Type B pancreatic cell (in vitro differentiated cells): Measurements from ENCODE around the gene SPOCK1. TPM values are rescaled to one million over a fixed set of nuclear protein-coding genes. Genes with fewer than 3 reads are reported as not detected.
"Not testable (repeated sequence)": the region's sequence is repeated elsewhere in the genome, so short reads cannot be mapped to it uniquely, and the experiment has no call there.

Experiments used
- DNase-seq: peaks from one replicate; pipeline ENCODE4 v3.0.0; 2021; ENCODE audit warnings: mixed read lengths; ENCODE audit not compliant: unreplicated experiment; ENCODE audit errors: extremely low spot score
- H3K27ac Mint-ChIP-seq: 2 replicates; pipeline ENCODE4 v1.8.0; 2021; ENCODE audit warnings: mild to moderate bottlenecking, mixed read lengths
- H3K27me3 Mint-ChIP-seq: 2 replicates; pipeline ENCODE4 v1.8.0; 2021; ENCODE audit warnings: mixed read lengths
- H3K36me3 Mint-ChIP-seq: 2 replicates; pipeline ENCODE4 v1.8.0; 2021; ENCODE audit warnings: mixed read lengths
- H3K4me1 Mint-ChIP-seq: one replicate; pipeline ENCODE4 v1.8.0; 2021; ENCODE audit warnings: mixed read lengths; ENCODE audit not compliant: unreplicated experiment
- H3K4me3 Mint-ChIP-seq: 2 replicates; pipeline ENCODE4 v1.8.0; 2021; ENCODE audit warnings: mild to moderate bottlenecking, mixed read lengths
- H3K9me3 Mint-ChIP-seq: 2 replicates; pipeline ENCODE4 v1.8.0; 2021; ENCODE audit warnings: mixed read lengths
- total RNA-seq: library from RNA; stranded (reverse); gene quantifications from 2 replicates; pipeline ENCODE4 v1.2.1, GENCODE V29; 2021; ENCODE audit warnings: low replicate concordance
- TF ChIP-seq, protein P1 (sequence below): fragments of 200-600 bp; sonication (generic); conservative IDR thresholded peaks from 2 replicates; pipeline ENCODE4 v1.5.0; 2021; ENCODE audit warnings: antibody characterized with exemption, mild to moderate bottlenecking

The SPOCK1 gene
- total RNA-seq, 1 donor from 2014 or later, result 45.1 TPM

DNA sequence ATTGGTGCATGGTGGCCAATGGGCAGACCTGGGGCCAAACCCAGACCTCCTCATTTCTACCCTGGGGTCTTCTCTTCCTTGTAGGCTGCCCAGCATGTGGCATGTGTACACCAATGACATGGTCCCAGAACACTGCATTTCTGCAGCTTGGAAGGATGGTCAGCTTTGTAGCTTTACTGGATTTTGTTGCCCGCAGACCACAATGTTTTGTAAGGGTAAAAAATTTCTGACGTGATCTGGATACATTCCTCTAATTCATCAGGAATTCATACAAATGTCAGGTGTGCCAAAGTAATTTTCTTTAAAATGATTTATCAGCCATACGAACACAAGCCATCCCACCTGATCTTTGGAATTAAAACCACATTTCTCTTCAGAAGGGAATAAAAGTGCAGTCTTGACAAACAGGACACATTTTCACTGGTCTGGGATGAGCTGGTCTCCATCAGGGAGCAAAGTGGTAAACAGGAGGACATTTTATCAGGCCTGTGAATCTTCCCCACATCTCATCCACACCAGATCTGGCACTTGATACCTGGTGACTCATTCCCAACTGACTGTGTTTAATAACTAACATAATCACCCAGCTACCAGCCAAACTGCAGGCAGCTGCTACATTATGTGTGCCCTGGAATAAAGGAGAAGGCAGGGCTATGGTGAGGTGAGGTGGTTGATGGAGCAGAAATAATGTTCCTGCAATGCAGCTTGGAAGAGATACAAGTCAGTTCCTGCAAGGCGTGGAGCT lies 103.9 kb downstream of the SPOCK1 start:
- TF ChIP-seq, protein P1, sequence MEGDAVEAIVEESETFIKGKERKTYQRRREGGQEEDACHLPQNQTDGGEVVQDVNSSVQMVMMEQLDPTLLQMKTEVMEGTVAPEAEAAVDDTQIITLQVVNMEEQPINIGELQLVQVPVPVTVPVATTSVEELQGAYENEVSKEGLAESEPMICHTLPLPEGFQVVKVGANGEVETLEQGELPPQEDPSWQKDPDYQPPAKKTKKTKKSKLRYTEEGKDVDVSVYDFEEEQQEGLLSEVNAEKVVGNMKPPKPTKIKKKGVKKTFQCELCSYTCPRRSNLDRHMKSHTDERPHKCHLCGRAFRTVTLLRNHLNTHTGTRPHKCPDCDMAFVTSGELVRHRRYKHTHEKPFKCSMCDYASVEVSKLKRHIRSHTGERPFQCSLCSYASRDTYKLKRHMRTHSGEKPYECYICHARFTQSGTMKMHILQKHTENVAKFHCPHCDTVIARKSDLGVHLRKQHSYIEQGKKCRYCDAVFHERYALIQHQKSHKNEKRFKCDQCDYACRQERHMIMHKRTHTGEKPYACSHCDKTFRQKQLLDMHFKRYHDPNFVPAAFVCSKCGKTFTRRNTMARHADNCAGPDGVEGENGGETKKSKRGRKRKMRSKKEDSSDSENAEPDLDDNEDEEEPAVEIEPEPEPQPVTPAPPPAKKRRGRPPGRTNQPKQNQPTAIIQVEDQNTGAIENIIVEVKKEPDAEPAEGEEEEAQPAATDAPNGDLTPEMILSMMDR, result no peak
- Mint-ChIP-seq H3K4me3 (no peak overlapping the region), H3K36me3 (no peaks in the 10 kb centered on the region), H3K9me3 (no peaks in the 10 kb centered on the region), H3K27me3 (peaks cover 19% of the 10 kb centered on the region), H3K4me1 (no peaks in the 10 kb centered on the region), H3K27ac (no peak overlapping the region)
- no peak for DNase-seq

DNA sequence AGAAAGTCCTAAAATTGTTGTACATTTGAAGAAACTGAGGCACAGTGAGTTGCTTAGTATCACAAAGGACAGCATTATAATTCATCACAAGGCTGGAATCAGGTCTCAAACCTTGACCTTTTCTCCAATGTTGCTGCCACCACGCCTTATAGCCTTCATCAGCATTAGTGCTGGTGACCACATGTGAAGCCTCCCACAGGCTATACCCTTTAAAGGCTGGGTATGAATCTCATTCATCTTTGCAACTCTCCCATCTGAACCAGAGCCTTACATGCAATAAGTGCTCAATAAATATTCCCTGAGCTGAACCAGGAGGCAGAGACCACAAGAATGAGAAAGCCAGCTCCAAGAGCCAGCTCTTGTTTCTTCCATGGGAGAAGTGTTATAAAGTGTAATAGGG lies 104.7 kb downstream of the SPOCK1 start:
- DNase-seq, result no peak
- H3K27me3 Mint-ChIP-seq, result peaks cover 19% of the 10 kb centered on the region
- no peaks in the 10 kb centered on the region for H3K4me1 Mint-ChIP-seq
- TF ChIP-seq, protein P1, result no peak
- no peaks in the 10 kb centered on the region for H3K36me3 Mint-ChIP-seq
- no peaks in the 10 kb centered on the region for H3K9me3 Mint-ChIP-seq
- H3K4me3 Mint-ChIP-seq, result no peak overlapping the region
- H3K27ac Mint-ChIP-seq, result no peak overlapping the region

DNA sequence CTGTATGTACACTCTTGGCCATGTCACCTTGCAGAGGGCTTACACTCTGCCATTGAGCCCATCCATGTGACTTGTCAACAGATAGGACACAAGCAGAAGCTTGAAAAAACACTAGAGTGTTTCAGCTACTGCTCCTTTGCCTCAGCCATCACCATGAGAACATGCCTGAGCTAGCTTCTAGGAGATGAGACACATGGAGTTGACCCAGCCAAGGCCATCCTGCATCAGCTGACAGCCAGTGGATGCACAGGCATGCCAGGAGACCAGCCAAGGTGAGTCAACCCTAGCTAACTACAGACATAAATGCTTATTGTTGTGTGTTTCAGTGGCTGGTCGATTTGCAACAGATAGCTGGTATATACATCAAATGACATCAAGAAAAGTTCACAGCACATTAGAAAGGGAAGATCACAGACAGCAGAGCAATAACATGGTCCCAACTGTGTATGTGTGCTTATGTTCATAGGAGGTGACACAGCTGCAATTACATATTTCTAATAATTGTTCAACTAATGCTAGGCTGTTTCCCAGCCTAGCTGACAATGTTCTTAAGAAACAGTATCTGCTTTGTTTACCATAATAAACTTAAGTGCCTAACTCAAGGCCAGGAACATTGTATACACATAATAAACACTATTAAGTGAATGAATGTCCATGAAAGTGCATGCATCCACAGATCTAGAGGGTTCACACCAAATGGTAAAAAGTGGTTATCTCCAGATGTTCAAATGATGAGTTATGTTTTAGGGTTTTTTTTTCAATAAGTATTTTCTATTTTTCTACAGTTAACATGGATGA lies 105.7 kb downstream of the SPOCK1 start:
- no peak for DNase-seq
- TF ChIP-seq, protein P1, result no peak
- Mint-ChIP-seq H3K27ac (no peak overlapping the region), H3K4me3 (no peak overlapping the region), H3K4me1 (no peaks in the 10 kb centered on the region), H3K9me3 (no peaks in the 10 kb centered on the region), H3K27me3 (peaks cover 21% of the 10 kb centered on the region), H3K36me3 (no peaks in the 10 kb centered on the region)

DNA sequence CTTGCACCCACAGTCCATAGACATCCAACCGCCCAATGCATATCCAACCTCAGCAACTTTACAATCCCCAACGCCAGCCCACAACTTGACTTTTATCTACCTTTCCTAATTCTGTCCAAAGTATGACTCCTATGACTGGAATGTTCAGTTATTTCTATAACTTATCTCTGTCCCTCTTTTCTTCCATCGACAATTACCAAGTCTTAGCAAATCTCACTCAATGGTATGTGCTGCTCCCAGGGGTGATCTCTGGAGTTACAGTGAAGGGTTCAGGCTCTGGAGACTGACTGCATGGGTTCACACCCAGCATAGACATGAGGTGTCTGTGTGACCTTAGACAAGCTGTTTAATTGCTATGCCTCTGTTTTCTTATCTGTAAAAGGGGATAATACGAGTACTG lies 106.9 kb downstream of the SPOCK1 start:
- H3K27me3 Mint-ChIP-seq, result peaks cover 19% of the 10 kb centered on the region
- H3K4me3 Mint-ChIP-seq, result no peak overlapping the region
- no peaks in the 10 kb centered on the region for H3K36me3 Mint-ChIP-seq
- TF ChIP-seq, protein P1, result no peak
- H3K27ac Mint-ChIP-seq, result no peak overlapping the region
- no peaks in the 10 kb centered on the region for H3K4me1 Mint-ChIP-seq
- no peaks in the 10 kb centered on the region for H3K9me3 Mint-ChIP-seq
- DNase-seq, result no peak

DNA sequence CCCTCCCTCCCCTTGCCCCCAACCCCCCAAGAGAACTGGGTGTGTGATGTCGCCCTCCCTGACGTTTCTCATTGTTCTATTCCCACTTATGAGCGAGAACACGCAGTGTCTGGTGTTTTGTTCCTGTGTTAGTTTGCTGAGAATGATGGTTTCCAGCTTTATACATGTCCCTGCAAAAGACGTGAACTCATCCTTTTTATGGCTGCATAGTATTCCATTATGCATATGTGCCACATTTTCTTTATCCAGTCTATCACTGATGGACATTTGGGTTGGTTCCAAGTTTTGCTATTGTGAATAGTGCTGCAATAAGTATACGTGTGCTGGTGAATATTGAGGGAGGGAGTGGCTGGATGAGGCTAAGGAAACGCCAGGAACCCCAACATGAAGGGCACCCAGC lies 108.1 kb downstream of the SPOCK1 start:
- H3K36me3 Mint-ChIP-seq, H3K4me1 Mint-ChIP-seq, H3K4me3 Mint-ChIP-seq, H3K27ac Mint-ChIP-seq, H3K9me3 Mint-ChIP-seq, DNase-seq: not testable (repeated sequence)
- H3K27me3 Mint-ChIP-seq, result peaks cover 26% of the 10 kb centered on the region

DNA sequence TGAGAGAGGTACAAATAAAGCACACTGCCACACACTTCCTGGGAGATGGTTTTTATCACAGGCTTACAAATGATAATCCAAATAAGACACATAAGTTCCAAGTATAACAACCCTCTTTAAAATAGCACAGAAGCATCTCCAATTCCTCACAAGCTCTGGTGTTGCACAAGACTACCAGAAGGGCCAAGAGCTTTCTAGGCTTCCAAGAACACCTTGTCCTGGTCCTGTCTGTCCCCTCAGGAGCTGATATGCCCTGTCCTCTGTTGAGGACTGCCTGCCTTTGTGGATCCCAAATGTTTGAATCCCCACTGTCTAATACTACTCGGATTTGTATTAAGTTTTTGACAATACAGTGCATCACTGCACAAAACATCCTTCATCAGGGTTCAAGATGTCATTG lies 110.1 kb downstream of the SPOCK1 start:
- Mint-ChIP-seq H3K36me3 (no peaks in the 10 kb centered on the region), H3K4me1 (no peaks in the 10 kb centered on the region), H3K4me3 (no peak overlapping the region), H3K27me3 (peaks cover 19% of the 10 kb centered on the region), H3K9me3 (peaks cover 5% of the 10 kb centered on the region), H3K27ac (no peak overlapping the region)
- TF ChIP-seq, protein P1, result no peak
- no peak for DNase-seq
